ENCODE data around the gene PKD2L1.
"Not testable (repeated sequence)": the region's sequence is repeated elsewhere in the genome, so short reads cannot be mapped to it uniquely, and the experiment has no call there.

PKD2L1 gene

DNA sequence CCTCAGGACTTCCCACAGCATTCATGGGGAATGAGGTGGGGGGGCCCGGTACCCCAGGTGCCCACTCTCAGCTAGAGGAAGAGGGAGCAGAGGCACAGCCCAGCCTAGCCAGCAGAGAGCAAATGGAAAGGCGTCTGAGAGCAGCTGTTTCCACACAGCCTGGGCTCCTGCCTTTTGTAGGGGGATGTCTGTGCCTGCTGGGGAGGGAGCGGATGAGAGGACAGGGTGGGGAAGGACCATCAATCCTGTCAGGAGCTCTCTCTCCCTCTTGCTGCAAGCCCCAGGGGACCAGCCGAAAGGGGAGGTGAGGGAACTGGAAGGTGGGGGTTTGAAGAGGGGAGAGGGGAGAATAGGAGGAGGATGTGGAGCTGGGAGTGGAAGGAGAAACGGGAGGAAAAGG, at the start of gene PKD2L1:
Gene PKD2L1, minus strand, starts transcription at position 150 of the 400 bp plus-strand sequence. Its CDS starts 125 bp downstream, at position 25.
- no peak for DNase-seq (ENCODE audit: low read depth)

DNA sequence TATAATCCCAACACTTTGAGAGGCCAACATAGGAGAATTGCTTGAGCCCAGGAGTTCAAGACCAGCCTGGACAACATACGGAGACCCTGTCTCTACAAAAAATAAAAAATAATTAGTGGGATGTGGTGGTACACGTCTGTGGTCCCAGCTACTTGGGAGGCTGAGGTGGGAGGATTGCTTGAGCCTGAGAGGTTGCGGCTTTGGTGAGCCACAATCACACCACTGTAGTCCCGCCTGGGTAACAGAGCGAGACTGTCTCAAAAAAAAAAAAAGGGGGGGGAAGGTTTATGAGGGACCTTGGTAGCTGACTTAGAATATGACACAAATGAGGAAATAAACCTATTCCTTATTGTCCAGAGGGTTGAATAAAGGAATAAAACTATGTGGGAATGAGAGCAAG, 47.8 kb upstream of the PKD2L1 start:
- no peak for DNase-seq (ENCODE audit: low read depth)

DNA sequence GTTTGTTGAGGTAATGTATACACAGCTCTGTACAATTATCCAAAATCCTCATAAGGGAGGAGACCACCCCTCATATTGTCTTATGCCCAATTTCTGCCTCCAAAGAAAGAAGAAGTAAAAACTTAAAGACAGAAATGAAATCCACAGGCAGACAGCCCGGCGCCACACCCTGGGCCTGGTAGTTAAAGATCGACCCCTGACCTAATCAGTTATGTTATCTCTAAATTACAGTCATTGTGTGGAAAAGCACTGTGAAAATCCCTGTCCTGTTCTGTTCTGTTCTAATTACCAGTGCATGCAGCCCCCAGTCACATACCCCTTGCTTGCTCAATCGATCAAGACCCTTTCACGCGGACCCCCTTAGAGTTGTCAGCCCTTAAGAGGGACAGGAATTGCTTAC, 46.6 kb upstream of the PKD2L1 start:
- not testable (repeated sequence) for DNase-seq (ENCODE audit: low read depth)

DNA sequence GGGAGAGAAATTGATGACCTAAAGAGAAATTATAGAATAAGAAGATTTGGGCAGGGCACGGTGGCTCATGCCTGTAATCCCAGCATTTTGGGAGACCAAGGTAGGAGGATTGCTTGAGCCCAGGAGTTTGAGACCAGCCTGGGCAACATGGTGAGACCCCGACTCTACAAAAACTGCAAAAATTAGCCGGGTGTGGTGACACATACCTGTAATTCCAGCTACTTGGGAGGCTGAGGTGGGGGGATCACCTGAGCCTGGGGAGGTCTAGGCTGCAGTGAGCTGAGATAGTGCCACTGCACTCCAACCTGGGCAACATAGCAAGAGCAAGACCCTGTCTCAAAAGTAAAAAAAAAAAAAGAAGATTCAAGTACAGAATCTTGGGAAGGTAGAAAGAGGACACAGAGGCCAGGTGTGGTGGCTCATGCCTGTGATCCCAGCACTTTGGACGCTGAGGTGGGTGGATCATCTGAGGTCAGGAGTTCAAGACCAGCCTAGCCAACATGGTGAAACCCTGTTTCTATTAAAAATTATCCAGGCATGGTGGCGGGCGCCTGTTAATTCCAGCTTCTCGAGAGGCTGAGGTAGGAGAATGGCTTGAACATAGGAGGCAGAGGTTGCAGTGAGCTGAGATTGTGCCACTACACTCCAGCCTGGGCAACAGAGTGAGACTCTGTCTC, 44.8 kb upstream of the PKD2L1 start:
- not testable (repeated sequence) for DNase-seq (ENCODE audit: low read depth)

DNA sequence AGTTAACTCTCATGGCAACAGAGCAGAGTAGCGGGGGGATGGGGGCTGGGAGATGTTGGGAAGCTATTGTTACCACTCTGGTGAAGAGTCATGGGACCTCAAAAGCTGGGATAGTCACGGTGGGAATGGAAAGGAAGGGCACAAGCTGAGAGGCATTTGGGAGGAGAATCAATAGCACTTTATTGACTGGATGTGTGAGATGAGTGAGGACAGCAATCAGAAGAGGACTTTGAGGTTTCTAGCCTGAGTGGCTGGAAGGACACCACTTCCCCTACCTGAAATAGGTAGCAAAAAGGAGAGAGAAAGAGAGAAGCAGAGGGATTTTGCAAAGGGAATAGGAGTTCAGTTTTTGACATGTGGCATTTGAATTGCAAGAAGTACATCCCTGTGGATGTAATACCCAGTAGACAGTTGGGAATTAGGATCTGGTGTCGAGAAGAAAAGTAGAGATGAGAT, 44.2 kb upstream of the PKD2L1 start:
- no peak for DNase-seq (ENCODE audit: low read depth)

DNA sequence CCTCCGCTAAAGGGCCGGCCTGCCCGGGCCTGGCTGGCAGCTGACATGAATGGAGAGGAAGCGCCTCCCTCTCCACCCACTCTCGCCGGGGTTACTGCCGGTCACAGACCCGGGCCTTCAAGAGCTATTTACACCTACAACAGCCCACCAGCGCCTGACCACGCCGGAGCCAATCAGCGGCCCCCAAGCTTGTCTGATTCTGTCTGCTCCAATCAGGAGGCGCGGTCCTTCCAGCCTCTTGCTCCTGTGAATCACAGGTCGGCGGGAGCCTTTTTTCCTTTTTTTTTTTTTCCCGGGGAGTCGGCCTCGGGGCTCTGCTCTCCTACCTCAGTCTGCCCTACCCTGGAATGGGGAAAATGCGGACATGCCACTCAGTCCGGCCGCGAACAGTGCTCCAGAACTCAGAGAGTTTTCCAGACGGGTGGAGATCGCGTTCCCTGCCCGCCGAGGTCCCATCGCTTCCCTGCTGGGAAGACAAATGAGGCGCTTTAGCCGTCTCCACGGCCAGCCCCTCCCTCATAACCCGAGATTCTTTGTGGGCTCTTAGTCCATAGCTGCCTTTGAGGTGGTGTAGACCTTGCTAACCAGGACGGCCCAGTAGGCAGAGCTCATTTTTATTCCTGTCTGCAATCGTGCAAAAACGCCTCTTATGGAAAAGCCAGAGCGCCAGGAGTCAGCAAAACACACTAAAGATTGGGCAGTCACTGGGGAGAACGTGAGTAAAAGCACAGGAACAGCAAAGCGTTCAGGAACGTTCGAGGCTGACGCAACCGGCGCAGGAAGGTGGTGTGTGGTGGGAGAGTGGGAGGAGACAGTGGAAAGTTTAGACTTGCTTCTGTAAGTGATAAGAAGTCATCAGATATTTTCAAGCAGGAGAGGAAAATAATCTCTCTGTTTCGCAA, 43.5 kb upstream of the PKD2L1 start:
- DNase-seq (ENCODE audit: low read depth), result peak; percentile 91

DNA sequence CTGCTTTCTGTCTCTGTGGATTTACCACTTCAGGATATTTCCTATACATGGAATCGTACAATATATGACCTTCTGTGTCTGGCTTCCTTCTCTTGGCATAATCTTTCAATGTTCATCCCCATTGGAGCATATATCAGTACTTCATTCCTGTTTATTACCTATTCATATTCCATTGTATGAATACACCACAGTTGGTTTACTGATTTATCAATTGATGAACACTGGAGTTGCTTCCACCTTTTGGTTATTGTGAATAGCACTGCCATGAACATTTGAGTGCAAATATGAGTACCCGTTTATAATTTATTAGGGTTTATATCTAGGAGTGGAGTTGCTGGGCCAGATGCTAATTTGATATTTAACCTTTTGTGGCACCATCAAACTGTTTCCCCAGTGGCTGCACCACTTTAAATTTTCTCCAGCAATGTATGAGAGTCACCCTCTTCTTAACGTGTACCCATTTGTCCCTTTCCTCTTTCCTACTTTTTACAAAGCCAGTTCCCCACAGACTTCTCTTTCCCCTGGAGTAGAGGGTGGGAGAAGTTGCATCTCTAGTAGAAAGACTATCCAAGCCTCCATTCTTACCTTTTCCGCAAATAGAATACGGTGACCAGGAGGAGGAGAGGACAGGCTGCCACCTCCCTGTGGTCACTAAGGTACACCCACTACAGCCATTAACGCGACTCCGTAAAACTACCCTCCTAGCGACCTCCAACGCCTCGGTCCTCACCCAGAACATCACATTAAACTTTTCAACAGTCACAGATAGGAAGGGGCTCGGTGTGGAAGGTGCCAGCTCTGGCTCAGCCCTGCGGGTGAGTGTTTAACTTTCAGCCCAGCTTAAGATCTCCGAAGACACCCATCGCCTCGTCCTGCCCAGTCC, 42.6 kb upstream of the PKD2L1 start:
- DNase-seq (ENCODE audit: low read depth), result no peak

DNA sequence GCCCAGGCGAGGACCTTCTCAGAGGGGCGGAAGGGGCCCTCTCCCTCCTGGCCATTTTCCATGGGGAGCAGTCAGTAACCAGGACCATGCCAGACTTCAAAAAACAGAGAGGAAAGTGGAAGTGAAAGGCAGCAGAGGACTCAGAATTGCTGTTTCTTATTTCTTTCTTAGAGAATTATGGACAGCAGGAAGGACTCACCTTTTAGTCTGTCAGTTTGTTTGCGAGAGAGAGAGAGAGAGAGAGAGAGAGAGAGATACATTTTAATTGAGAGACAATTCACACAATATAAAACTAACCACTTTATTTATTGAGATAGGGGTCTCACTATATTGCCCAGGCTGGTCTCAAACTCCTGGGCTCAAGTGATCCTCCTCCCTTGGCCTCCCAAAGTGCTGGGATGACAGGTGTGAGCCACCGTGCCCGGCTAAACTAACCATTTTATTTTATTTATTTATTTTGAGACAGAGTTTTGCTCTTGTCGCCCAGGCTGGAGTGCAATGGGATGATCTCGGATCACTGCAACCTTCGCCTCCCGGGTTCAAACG, 41.5 kb upstream of the PKD2L1 start:
- no peak for DNase-seq (ENCODE audit: low read depth)

DNA sequence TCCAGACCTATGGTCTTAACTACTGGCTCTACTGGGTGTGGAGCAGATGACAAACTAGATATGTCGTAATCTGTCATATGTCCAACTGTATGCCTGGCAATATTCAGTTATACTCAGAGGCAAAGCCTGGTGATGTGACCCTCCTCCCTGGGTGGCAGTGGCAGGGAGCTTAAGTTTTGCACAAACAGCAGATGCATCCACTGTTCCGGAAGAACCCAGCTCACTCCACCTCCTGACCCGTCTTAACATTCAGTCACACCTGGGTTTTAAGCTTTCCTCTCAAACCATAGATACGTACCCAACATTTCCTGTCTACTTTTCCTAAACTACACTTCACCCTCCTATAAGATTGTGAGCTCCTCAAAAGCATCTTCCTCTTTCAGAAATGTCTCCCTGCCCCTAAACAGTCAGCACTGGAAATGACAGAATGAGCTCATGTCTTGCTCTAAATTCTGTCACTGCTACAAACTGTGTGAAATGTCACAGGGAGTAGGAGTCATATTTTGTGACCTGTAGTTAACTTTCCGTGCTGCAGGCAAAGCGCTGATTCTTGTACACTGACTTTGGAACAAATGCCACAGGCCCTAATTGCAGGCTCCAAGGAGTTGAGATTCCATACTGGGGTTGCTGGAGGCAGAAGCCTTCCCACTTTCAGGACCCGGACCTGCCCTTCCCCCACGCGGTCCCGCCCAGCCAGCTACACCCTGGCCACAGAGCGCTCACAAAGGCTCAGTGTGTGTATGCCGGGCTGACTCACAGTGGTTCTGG, 40.9 kb upstream of the PKD2L1 start:
- DNase-seq (ENCODE audit: low read depth), result peak; percentile 63

DNA sequence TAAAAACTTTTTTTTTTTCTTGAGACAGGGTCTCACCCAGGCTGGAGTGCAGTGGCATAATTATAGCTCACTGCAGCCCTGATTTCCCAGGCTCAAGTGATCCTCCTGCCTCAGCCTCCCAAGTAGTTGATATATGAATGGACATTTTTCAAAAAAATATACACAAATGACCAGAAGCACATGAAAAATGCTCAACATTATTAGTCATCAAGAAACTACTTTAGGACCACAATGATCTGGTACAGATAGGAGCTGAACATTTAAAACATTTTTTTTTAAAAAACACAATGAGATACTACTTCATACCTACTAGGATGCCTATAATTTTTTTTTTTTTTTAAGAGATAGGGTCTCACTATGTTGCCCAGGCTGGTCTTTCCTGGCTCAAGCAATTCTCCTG, 38.7 kb upstream of the PKD2L1 start:
- no peak for DNase-seq (ENCODE audit: low read depth)

DNA sequence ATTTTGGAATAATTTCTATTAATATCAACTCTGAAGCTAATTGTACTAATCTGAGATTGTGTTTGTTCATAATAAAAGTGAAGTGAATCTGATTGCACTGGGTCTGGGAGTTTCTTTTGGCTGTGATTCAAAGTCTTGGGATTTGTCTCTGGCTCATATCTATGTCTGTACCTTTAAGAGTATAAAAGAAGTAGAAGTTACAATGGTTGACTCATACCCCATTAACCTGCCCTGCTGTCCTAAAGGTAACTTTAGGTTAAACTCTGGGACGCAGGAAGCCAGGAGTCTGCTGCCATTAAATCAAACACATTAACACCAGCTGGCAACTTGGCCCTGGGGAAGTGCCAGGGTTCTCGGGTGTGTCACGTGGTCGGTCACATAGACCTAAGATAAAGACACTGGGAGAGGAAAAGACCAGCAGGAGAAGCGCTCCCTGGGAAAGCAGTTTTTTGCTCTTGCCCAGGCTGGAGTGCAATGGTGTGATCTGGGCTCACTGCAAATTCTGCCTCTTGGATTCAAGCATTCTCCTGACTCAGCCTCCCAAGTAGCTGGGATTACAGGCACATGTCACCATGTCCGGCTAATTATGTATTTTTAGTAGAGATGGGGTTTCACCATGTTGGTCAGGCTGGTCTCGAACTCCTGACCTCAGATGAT, 34.8 kb upstream of the PKD2L1 start:
- no peak for DNase-seq (ENCODE audit: low read depth)

DNA sequence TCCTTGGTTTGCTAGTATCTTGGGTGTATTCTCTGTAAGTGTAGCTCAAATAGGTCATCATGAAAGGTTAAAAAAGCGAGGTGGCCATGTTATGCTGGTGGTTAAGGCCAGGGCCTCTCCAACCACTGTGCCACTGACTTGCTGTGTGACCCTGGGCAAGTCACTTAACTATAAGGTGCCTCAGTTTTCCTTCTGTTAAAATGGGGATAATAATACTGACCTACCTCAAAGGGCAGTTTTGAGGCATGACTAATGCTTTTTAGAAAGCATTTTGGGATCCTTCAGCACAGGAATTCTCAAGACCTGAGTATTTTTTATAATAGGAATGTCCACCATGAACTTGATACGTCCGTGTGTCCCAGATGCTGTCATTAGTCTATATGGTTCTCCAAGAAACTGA, 34.1 kb upstream of the PKD2L1 start:
- DNase-seq (ENCODE audit: low read depth), result no peak

DNA sequence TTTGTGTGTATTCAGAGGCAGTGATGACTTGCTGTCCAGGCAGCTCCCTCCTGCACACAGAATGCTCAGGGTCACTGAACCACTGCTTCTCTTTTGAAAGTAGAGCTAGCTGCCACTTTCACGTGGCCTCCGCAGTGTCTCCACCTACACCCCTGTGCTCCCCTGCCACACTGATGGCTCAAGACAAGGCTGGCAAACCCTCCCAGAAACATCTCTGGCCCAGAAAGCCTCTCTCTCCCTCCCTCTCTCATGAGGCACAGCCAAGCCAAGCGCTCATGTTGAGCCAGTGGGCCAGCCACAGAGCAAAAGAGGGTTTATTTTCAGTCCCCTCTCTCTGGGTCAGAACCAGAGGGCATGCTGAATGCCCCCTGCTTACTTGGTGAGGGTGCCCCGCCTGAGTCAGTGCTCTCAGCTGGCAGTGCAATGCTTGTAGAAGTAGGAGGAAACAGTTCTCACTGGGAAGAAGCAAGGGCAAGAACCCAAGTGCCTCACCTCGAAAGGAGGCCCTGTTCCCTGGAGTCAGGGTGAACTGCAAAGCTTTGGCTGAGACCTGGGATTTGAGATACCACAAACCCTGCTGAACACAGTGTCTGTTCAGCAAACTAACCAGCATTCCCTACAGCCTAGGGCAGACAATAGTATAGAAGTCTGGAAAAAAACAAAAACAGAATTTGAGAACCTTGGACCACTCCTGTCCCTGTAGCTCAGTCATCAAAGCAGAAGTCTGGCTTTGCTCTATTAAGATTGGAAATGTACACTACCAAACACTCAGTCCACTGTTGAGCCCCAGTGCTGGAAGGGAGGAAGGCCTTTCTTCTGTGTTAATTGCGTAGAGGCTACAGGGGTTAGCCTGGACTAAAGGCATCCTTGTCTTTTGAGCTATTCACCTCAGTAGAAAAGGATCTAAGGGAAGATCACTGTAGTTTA, 32.8 kb upstream of the PKD2L1 start:
- DNase-seq (ENCODE audit: low read depth), result no peak

DNA sequence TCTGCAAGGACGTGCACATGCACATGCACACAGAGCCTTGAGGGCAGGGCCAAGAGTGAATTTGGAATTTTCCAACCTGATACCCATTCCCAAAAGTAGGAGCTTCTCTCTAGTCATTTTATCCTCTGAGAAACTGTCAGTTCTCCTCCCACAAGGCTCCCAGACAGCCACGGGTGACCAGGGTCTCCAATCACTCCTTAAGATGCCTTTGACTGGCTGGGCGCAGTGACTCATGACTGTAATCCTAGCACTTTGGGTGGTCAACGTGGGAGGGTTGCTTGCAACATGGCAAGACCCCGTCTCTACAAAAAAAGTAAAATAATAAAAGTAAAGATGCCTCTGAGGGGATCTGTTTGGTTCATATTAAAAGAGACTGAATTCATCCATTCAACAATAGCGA, 30.2 kb upstream of the PKD2L1 start:
- no peak for DNase-seq (ENCODE audit: low read depth)

DNA sequence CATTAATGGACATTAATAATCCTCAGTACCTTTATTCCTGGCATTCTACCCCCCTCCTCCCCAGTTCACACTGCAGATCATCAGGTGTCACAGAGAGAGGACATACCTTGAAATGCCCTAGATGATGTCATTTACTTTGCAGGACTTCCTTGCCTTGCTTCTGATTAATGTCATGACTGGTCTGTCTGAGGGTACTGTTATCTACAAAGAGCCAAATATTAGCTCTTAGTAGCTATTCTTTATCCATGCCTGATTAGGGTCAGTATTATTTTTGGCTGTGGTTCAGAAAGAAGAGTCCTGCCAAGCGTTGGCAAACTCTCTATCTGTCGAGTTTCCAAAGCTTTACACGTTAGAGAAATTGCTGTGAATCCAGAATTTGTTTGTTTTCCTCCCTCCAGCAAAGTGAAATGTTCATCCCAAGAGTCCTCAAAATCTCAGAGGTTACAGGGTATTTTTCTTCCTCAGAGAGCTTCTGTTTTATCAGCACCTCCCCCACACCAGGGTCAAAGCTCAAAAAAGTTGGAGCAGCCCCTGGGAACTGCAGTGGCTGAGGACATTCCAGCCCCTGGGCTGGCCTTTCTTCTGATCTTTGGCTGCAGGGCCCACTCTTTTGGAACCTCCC, 29.6 kb upstream of the PKD2L1 start:
- DNase-seq (ENCODE audit: low read depth), result no peak

DNA sequence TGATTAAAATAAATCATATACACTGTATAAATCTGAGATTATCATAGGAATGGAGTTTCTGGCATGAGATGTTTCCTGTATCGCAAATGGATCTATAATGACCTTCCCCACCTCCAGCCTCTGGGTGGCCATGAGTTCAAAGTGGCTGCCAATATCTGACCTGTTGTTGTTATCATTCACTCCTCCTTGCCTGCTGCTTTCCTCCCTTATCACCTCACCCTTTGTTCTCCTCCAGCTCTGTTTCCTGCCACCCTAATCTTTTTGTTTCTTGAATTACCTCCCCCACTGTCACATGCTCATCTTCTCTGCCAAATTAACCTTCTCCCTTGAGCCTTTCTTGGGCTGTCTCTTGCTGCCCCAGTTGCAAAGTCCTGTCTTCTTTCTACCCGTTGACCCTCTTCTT, 29.0 kb upstream of the PKD2L1 start:
- DNase-seq (ENCODE audit: low read depth), result no peak

DNA sequence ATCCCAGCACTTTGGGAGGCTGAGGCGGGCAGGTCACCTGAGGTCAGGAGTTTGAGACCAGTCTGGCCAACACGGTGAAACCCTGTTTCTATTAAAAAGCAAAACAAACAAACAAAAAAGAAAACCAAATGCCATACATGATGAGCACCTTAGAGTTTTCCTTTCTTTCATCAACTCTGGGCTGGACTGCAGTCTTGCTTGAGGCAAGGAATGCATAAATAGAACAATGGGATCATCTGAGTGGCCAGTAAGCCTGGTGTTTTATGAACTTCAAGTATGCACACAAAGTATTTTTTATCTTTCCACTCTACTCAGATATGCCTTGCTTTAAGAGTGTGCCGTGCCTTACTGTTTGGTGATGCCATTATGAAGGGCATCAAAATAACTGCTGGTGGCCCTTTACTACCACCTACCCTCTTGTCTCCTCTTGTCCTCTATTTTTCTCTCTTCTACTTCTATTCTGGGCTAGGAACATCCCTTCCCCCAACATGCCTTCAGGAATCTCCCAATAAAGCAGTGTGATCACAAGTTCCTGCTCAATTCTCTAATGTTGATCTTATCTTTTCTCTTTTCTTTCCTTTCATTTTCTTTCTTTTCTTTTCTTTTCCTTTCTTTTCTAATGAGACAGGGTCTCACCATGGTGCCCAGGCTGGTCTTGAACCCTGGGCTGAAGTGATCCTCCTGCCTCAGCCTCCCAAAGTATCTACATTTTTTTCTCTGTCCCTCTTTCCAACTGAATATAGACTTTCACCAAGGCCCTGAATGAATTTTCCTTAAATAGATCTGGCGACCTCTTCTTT, 27.2 kb upstream of the PKD2L1 start:
- DNase-seq (ENCODE audit: low read depth), result no peak
